Esophagus squamous epithelium (tissue), 5 donors: ENCODE data around the gene CATSPER1. TPM values are rescaled to one million over a fixed set of nuclear protein-coding genes. Genes with fewer than 3 reads are reported as not detected.

Experiments used
- DNase-seq: peaks from one replicate; lab custom pipeline; 2025; lab: John Stamatoyannopoulos, UW
- H3K27ac ChIP-seq, 4 donors: fragments of 200-600 bp; sonication (generic); one replicate each; pipeline ENCODE4 v1.5.1; 2016 to 2019; ENCODE audit warnings: mild to moderate bottlenecking in 1 of 4
- H3K27me3 ChIP-seq, 4 donors: fragments of 200-600 bp; sonication (generic); 1 replicate in 3 of 4; 2 replicates in 1 of 4; pipeline versions ENCODE4 v1.5.1 to v1.6.0; 2017 to 2021; ENCODE audit warnings: antibody characterized with exemption in 1 of 4
- H3K36me3 ChIP-seq, 3 donors: fragments of 200-600 bp; sonication (generic); one replicate each; pipeline ENCODE4 v1.5.1; 2016 to 2019
- H3K4me1 ChIP-seq, 3 donors: fragments of 200-600 bp; sonication (generic); one replicate each; pipeline ENCODE4 v1.5.1; 2017 to 2019
- H3K4me3 ChIP-seq, 4 donors: fragments of 200-600 bp; sonication (generic); 1 replicate in 3 of 4; 2 replicates in 1 of 4; pipeline ENCODE4 v1.5.1; 2016 to 2019; ENCODE audit warnings: mild to moderate bottlenecking in 2 of 4, moderate library complexity in 1 of 4
- H3K9me3 ChIP-seq, 3 donors: fragments of 200-600 bp; sonication (generic); one replicate each; pipeline ENCODE4 v1.5.1; 2016 to 2019
- POLR2A ChIP-seq, 4 donors: fragments of 450-650 bp; IDR thresholded peaks; one replicate each; pipeline ENCODE4 v1.6.1; 2017; ENCODE audit warnings: antibody characterized with exemption in 4 of 4, mild to moderate bottlenecking in 4 of 4, moderate library complexity in 3 of 4
- WGBS, 2 donors: methylation state at CpG; one replicate each; pipeline ENCODE4 v1.1.5; 2018; 5-methylcytosine and 5-hydroxymethylcytosine counted together
- intact Hi-C: fragments of 100-400 bp; cut with DNase I; formaldehyde crosslinking; loops from one replicate; pipeline ENCODE4 v1.15.0; 2022
- total RNA-seq, 4 donors: library from RNA; depleted of rRNA; stranded (reverse); fragments of >200 nt; gene quantifications; one replicate each; pipeline ENCODE4 v1.1.0, GENCODE V29; 2016
- TF ChIP-seq, protein P1 (sequence below), 6 experiments: fragments of 450-650 bp in 4 of 6; fragments of 200-600 bp in 2 of 6; sonication (generic) in 2 of 6; IDR thresholded peaks; one replicate each; pipeline ENCODE4 v1.5.1; 2016 to 2019; ENCODE audit warnings: antibody characterized with exemption in 6 of 6, mild to moderate bottlenecking in 4 of 6, moderate library complexity in 4 of 6
- donor health status: DM: yes; HTN: yes; CAD: no.

The CATSPER1 gene
- total RNA-seq, 4 donors from 2014 or later = not detected

GRCh38 chr11:66015936-66016792, 10.1 kb downstream of the CATSPER1 start:
- H3K9me3 ChIP-seq = no peaks in the 10 kb centered on the region
- H3K4me1 ChIP-seq = peaks cover 14 to 31% (median 15%) of the 10 kb centered on the region in 3 donors
- peaks cover 0 to 30% (median 2%) of the 10 kb centered on the region in 4 donors for H3K27me3 ChIP-seq
- H3K36me3 ChIP-seq = no peaks in the 10 kb centered on the region
- H3K27ac ChIP-seq = peak overlapping the region in 1 of 4 donors; percentile 11
- TF ChIP-seq, protein P1, sequence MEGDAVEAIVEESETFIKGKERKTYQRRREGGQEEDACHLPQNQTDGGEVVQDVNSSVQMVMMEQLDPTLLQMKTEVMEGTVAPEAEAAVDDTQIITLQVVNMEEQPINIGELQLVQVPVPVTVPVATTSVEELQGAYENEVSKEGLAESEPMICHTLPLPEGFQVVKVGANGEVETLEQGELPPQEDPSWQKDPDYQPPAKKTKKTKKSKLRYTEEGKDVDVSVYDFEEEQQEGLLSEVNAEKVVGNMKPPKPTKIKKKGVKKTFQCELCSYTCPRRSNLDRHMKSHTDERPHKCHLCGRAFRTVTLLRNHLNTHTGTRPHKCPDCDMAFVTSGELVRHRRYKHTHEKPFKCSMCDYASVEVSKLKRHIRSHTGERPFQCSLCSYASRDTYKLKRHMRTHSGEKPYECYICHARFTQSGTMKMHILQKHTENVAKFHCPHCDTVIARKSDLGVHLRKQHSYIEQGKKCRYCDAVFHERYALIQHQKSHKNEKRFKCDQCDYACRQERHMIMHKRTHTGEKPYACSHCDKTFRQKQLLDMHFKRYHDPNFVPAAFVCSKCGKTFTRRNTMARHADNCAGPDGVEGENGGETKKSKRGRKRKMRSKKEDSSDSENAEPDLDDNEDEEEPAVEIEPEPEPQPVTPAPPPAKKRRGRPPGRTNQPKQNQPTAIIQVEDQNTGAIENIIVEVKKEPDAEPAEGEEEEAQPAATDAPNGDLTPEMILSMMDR (IDR thresholded peaks at IDR 0.05) = no peak
- no peak for TF ChIP-seq POLR2A (IDR thresholded peaks at IDR 0.05)
- 57 to 83% methylated on average over 3 to 17 of the region's 18 CpGs for WGBS, 2 donors
- no peak overlapping the region for H3K4me3 ChIP-seq
- no peak for DNase-seq
- intact Hi-C loops = no loop called here

DNA sequence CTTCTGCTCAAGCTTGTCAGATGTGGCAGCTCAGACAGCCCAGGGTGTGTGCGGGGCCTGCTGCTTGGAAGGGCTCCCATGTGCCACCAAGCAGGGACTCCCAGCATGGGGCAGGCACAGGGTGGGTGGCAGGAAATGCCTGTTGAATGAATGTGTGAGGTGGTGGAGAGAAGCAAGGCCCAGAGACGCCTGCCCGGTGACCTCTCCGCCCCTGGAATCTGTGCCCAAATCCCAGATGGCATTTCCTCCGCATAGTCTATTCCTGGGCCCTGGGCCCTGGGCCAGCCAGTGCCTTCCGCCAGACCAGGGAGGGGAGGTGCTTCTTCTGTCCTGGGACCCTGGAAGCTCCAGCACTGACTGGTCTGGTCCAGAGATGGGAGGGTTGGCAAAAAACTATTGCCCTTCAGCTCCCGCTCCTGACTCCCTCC, 10.8 kb downstream of the CATSPER1 start:
- WGBS, 2 donors = 54% methylated on average over 6 of the region's 7 CpGs; no CpG with 5 or more reads in 1 of the 2 donors
- Histone ChIP-seq H3K36me3 (no peaks in the 10 kb centered on the region), H3K4me1 (peaks cover 14 to 26% (median 15%) of the 10 kb centered on the region in 3 donors), H3K4me3 (no peak overlapping the region), H3K27me3 (peaks cover 0 to 30% (median 2%) of the 10 kb centered on the region in 4 donors), H3K9me3 (no peaks in the 10 kb centered on the region), H3K27ac (peak overlapping the region in 1 of 4 donors; percentile 11)
- DNase-seq = no peak
- intact Hi-C loops = no loop called here
- TF ChIP-seq, protein P1 (IDR thresholded peaks at IDR 0.05) = no peak
- no peak for TF ChIP-seq POLR2A (IDR thresholded peaks at IDR 0.05)

GRCh38 chr11:66014804-66015453, 11.3 kb downstream of the CATSPER1 start:
- H3K9me3 ChIP-seq = no peaks in the 10 kb centered on the region
- H3K4me1 ChIP-seq = peaks cover 14 to 26% (median 15%) of the 10 kb centered on the region in 3 donors
- H3K27ac ChIP-seq = no peak overlapping the region
- peaks cover 0 to 30% (median 2%) of the 10 kb centered on the region in 4 donors for H3K27me3 ChIP-seq
- H3K4me3 ChIP-seq = no peak overlapping the region
- TF ChIP-seq POLR2A (IDR thresholded peaks at IDR 0.05) = no peak
- TF ChIP-seq, protein P1 (IDR thresholded peaks at IDR 0.05) = no peak
- intact Hi-C loops = no loop called here
- no peak for DNase-seq
- WGBS, 2 donors = 77 to 89% methylated on average over 4 to 5 of the region's 6 CpGs
- H3K36me3 ChIP-seq = no peaks in the 10 kb centered on the region

DNA sequence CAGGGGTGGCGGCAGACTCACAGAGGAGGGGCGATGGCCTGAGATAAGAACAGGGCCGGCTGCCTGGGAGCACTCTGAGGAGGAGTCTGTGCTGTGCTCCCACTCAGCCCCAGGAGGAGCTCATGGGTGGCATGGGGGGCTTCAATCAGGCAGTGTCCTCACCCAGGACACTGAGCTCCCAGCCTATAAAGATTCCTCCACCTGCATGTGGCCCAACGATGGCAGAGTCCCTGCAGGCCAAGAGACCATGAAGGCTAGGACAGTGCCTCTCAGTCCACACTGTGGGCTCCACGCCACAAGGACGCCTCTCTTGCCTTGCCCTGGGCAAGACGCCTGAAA, 12.5 kb downstream of the CATSPER1 start:
- TF ChIP-seq POLR2A (IDR thresholded peaks at IDR 0.05) = no peak
- TF ChIP-seq, protein P1 (IDR thresholded peaks at IDR 0.05) = no peak
- H3K27ac ChIP-seq = no peak overlapping the region
- no peak for DNase-seq
- peaks cover 14 to 30% (median 15%) of the 10 kb centered on the region in 3 donors for H3K4me1 ChIP-seq
- intact Hi-C loops = no loop called here
- 64% methylated on average over 3 of the region's 7 CpGs; no CpG with 5 or more reads in 1 of the 2 donors for WGBS, 2 donors
- H3K4me3 ChIP-seq = no peak overlapping the region
- no peaks in the 10 kb centered on the region for H3K36me3 ChIP-seq
- no peaks in the 10 kb centered on the region for H3K9me3 ChIP-seq
- H3K27me3 ChIP-seq = peaks cover 0 to 30% (median 2%) of the 10 kb centered on the region in 4 donors
